H9 (cell line): ENCODE measurements around the gene METTL25B. TPM values are rescaled to one million over a fixed set of nuclear protein-coding genes. Genes with fewer than 3 reads are reported as not detected.

ENCODE experiments used
- DNase-seq: peaks from one replicate; pipeline ENCODE4 v3.0.0-alpha.2; 2017
- H2AFZ ChIP-seq: one replicate; pipeline ENCODE4 v1.6.1; 2013; ENCODE audit warnings: mild to moderate bottlenecking, low read length, control low read depth, moderate library complexity
- H2AK5ac ChIP-seq: 2 replicates; pipeline ENCODE4 v1.6.1; 2013; ENCODE audit warnings: low read length, control low read depth, mixed read lengths; ENCODE audit not compliant: insufficient read length
- H2BK120ac ChIP-seq: one replicate; pipeline ENCODE4 v1.6.1; 2013; ENCODE audit warnings: low read depth, mild to moderate bottlenecking, low read length, control low read depth, inconsistent platforms; ENCODE audit not compliant: poor library complexity, severe bottlenecking
- H2BK12ac ChIP-seq: 2 replicates; pipeline ENCODE4 v1.6.1; 2013; ENCODE audit warnings: low read length, control low read depth, mixed read lengths, low read depth; ENCODE audit not compliant: insufficient read length
- H2BK15ac ChIP-seq: 2 replicates; pipeline ENCODE4 v1.6.1; 2013; ENCODE audit warnings: low read depth, low read length, control low read depth
- H2BK20ac ChIP-seq: one replicate; pipeline ENCODE4 v1.6.1; 2013; ENCODE audit warnings: low read depth, mild to moderate bottlenecking, low read length, control low read depth, inconsistent platforms; ENCODE audit not compliant: poor library complexity, severe bottlenecking
- H2BK5ac ChIP-seq: 2 replicates; pipeline ENCODE4 v1.6.1; 2013; ENCODE audit warnings: low read length, control low read depth, mixed read lengths; ENCODE audit not compliant: insufficient read length
- H3K14ac ChIP-seq: 2 replicates; pipeline ENCODE4 v1.6.1; 2013; ENCODE audit warnings: low read length, control low read depth; ENCODE audit not compliant: insufficient read depth
- H3K18ac ChIP-seq: 2 replicates; pipeline ENCODE4 v1.6.1; 2013; ENCODE audit warnings: low read depth, mild to moderate bottlenecking, mixed read lengths, low read length, control low read depth; ENCODE audit not compliant: insufficient read length
- H3K23ac ChIP-seq: 2 replicates; pipeline ENCODE4 v1.6.1; 2013; ENCODE audit warnings: low read length, control low read depth, mixed read lengths, low read depth; ENCODE audit not compliant: insufficient read length
- H3K23me2 ChIP-seq: 2 replicates; pipeline ENCODE4 v1.6.1; 2013; ENCODE audit warnings: low read depth, mild to moderate bottlenecking, mixed read lengths, low read length, control low read depth; ENCODE audit not compliant: insufficient read length, poor library complexity, severe bottlenecking
- H3K27ac ChIP-seq: 2 replicates; pipeline ENCODE4 v1.5.1; 2013; ENCODE audit warnings: low read length, control low read depth, mixed read lengths, low read depth; ENCODE audit not compliant: insufficient read length
- H3K27me3 ChIP-seq: 2 replicates; pipeline ENCODE4 v1.6.1; 2013; ENCODE audit warnings: low read length, control low read depth, inconsistent platforms; ENCODE audit not compliant: insufficient read depth
- H3K4ac ChIP-seq: 2 replicates; pipeline ENCODE4 v1.6.1; 2013; ENCODE audit warnings: low read depth, mild to moderate bottlenecking, control low read depth, inconsistent platforms, low read length, moderate library complexity
- H3K4me1 ChIP-seq: 2 replicates; pipeline ENCODE4 v1.6.1; 2013; ENCODE audit warnings: low read length, control low read depth, inconsistent platforms; ENCODE audit not compliant: insufficient read depth
- H3K4me2 ChIP-seq: 2 replicates; pipeline ENCODE4 v1.6.1; 2013; ENCODE audit warnings: low read length, control low read depth, mixed read lengths; ENCODE audit not compliant: insufficient read length, insufficient read depth
- H3K56ac ChIP-seq: 2 replicates; pipeline ENCODE4 v1.6.1; 2013; ENCODE audit warnings: low read depth, mild to moderate bottlenecking, mixed read lengths, low read length, control low read depth; ENCODE audit not compliant: insufficient read length
- H3K79me1 ChIP-seq: 2 replicates; pipeline ENCODE4 v1.6.1; 2013; ENCODE audit warnings: low read depth, mild to moderate bottlenecking, moderate library complexity, low read length, control low read depth, inconsistent platforms; ENCODE audit not compliant: insufficient read depth, poor library complexity, severe bottlenecking
- H3K79me2 ChIP-seq: 2 replicates; pipeline ENCODE4 v1.6.1; 2013; ENCODE audit warnings: low read length, control low read depth, inconsistent platforms; ENCODE audit not compliant: insufficient read depth
- H3K9ac ChIP-seq: 2 replicates; pipeline ENCODE4 v1.6.1; 2013; ENCODE audit warnings: low read length, control low read depth, mixed read lengths; ENCODE audit not compliant: insufficient read length; ENCODE audit errors: extremely low read depth
- H3K9me3 ChIP-seq: one replicate; pipeline ENCODE4 v1.6.1; 2013; ENCODE audit warnings: low read depth, low read length, inconsistent platforms; ENCODE audit not compliant: control insufficient read depth
- H3T11ph ChIP-seq: one replicate; pipeline ENCODE4 v1.6.1; 2013; ENCODE audit warnings: mild to moderate bottlenecking, low read length, control low read depth, inconsistent platforms
- H4K20me1 ChIP-seq: one replicate; pipeline ENCODE4 v1.6.1; 2013; ENCODE audit not compliant: control insufficient read depth, insufficient read length, insufficient read depth
- H4K5ac ChIP-seq: 2 replicates; pipeline ENCODE4 v1.6.1; 2013; ENCODE audit warnings: low read depth, mild to moderate bottlenecking, mixed read lengths, low read length, control low read depth; ENCODE audit not compliant: insufficient read length
- H4K8ac ChIP-seq: replicated peaks from 2 replicates; pipeline ENCODE4 v1.6.1; 2013; ENCODE audit warnings: low read length, control low read depth, mixed read lengths, low read depth; ENCODE audit not compliant: insufficient read length
- H4K91ac ChIP-seq: 2 replicates; pipeline ENCODE4 v1.6.1; 2013; ENCODE audit warnings: low read depth, mild to moderate bottlenecking, moderate library complexity, mixed read lengths, low read length, control low read depth; ENCODE audit not compliant: insufficient read length
- H3K27ac Mint-ChIP-seq, 3 experiments: 2 replicates in 2 of 3; 3 replicates in 1 of 3; pipeline ENCODE4 v1.8.0; 2020 to 2021; ENCODE audit warnings: mixed read lengths in 3 of 3, mild to moderate bottlenecking in 1 of 3, moderate library complexity in 1 of 3
- H3K27me3 Mint-ChIP-seq: 2 replicates; pipeline ENCODE4 v1.8.0; 2021; ENCODE audit warnings: low read depth, mild to moderate bottlenecking, moderate library complexity, mixed read lengths
- H3K36me3 Mint-ChIP-seq, 3 experiments: 2 replicates in 2 of 3; 3 replicates in 1 of 3; pipeline ENCODE4 v1.8.0; 2020 to 2021; ENCODE audit warnings: low read depth in 3 of 3, mixed read lengths in 3 of 3; ENCODE audit not compliant: insufficient read depth in 1 of 3
- H3K4me1 Mint-ChIP-seq, 2 experiments: 2 replicates each; pipeline ENCODE4 v1.8.0; 2020; ENCODE audit warnings: mixed read lengths in 2 of 2
- H3K4me3 Mint-ChIP-seq, 2 experiments: 2 replicates in 1 of 2; 3 replicates in 1 of 2; pipeline ENCODE4 v1.8.0; 2020 to 2021; ENCODE audit warnings: mild to moderate bottlenecking in 2 of 2, mixed read lengths in 2 of 2, moderate library complexity in 1 of 2
- H3K9me3 Mint-ChIP-seq, 2 experiments: 2 replicates in 1 of 2; 3 replicates in 1 of 2; pipeline ENCODE4 v1.8.0; 2020; ENCODE audit warnings: mild to moderate bottlenecking in 2 of 2, mixed read lengths in 2 of 2, moderate library complexity in 1 of 2
- CTCF ChIP-seq: fragments of 200-600 bp; sonication (generic); conservative IDR thresholded peaks from 3 replicates; pipeline ENCODE4 v1.8.0; 2021; ENCODE audit warnings: antibody characterized with exemption, mild to moderate bottlenecking
- WGBS: extraction: QIAGEN DNeasy Blood & Tissue Kit; methylation state at CpG from one replicate; pipeline ENCODE4 v1.1.7; 2013; ENCODE audit warnings: missing lambda C conversion rate, low lambda C conversion rate, mixed read lengths; ENCODE audit not compliant: insufficient read length; ENCODE audit errors: extremely low coverage; 5-methylcytosine and 5-hydroxymethylcytosine counted together
- total RNA-seq: library from RNA; stranded (reverse); gene quantifications from 2 replicates; pipeline ENCODE4 v1.2.1, GENCODE V29; 2021

Gene METTL25B
- total RNA-seq, 1 experiment from 2014 or later: 26.2 TPM

- Histone ChIP-seq H2BK120ac (no peak overlapping the region), H4K91ac (no peak overlapping the region), H3K14ac (no peak overlapping the region), H3K18ac (no peak overlapping the region), H4K5ac (no peak overlapping the region), H4K8ac (no peak overlapping the region), H3K4me2 (no peak overlapping the region), H2BK15ac (no peak overlapping the region), H2AK5ac (no peak overlapping the region), H3K27ac (no peak overlapping the region), H4K20me1 (no peaks in the 10 kb centered on the region), H3K79me2 (peaks cover 16% of the 10 kb centered on the region; the same call in 1 of the 2 replicates), H3K9me3 (no peaks in the 10 kb centered on the region), H2BK20ac (no peak overlapping the region), H3T11ph (no peak overlapping the region), H3K79me1 (peaks cover 14% of the 10 kb centered on the region), H3K56ac (no peak overlapping the region), H2BK12ac (no peak overlapping the region), H2BK5ac (no peak overlapping the region), H3K23me2 (no peaks in the 10 kb centered on the region), H3K23ac (no peak overlapping the region), H3K27me3 (no peaks in the 10 kb centered on the region), H3K9ac (no peak overlapping the region), H3K4me1 (peaks cover 3% of the 10 kb centered on the region; the same call in 1 of the 2 replicates), H2AFZ (no peak overlapping the region), H3K4ac (no peak overlapping the region)
- no peaks in the 10 kb centered on the region; the same call in 1 of the 2 replicates for H3K27me3 Mint-ChIP-seq
- H3K36me3 Mint-ChIP-seq: peaks cover 24 to 47% (median 36%) of the 10 kb centered on the region in 3 experiments
- no peaks in the 10 kb centered on the region for H3K9me3 Mint-ChIP-seq
- WGBS: no CpG with 5 or more reads among the region's 2 CpGs
- no peak for DNase-seq
- H3K27ac Mint-ChIP-seq: no peak overlapping the region; a peak in 1 of 7 replicates
- H3K4me3 Mint-ChIP-seq: no peak overlapping the region
- peaks cover 6 to 9% of the 10 kb centered on the region in 2 experiments for H3K4me1 Mint-ChIP-seq
- no peak for TF ChIP-seq CTCF
Observed at GRCh38 chr1:156721131-156721530, 7.1 kb upstream of the METTL25B start.
